Karpas-422 (cell line): ENCODE data around the gene OR14I1. TPM values are rescaled to one million over a fixed set of nuclear protein-coding genes. Genes with fewer than 3 reads are reported as not detected.

Source experiments
- DNase-seq: peaks from one replicate; pipeline ENCODE4 v3.0.0-alpha.2; 2015
- H2AFZ ChIP-seq: fragments of 200-600 bp; sonication (generic); 2 replicates; pipeline ENCODE4 v1.6.1; 2014; ENCODE audit warnings: antibody characterized with exemption, low read length, mixed read lengths
- H3K27ac ChIP-seq: fragments of 200-600 bp; sonication (generic); 2 replicates; pipeline ENCODE4 v1.5.1; 2014; ENCODE audit warnings: mild to moderate bottlenecking, low read length, moderate library complexity
- H3K27me3 ChIP-seq: fragments of 200-600 bp; sonication (generic); 2 replicates; pipeline ENCODE4 v1.6.1; 2014; ENCODE audit warnings: low read length, mixed read lengths
- H3K36me3 ChIP-seq: fragments of 200-600 bp; sonication (generic); 2 replicates; pipeline ENCODE4 v1.6.1; 2014; ENCODE audit warnings: low read length, mixed read lengths; ENCODE audit not compliant: insufficient read depth
- H3K4me1 ChIP-seq: fragments of 200-600 bp; sonication (generic); 2 replicates; pipeline ENCODE4 v1.6.1; 2014; ENCODE audit warnings: mild to moderate bottlenecking, low read length, mixed read lengths
- H3K4me2 ChIP-seq: fragments of 200-600 bp; sonication (generic); 2 replicates; pipeline ENCODE4 v1.6.1; 2014; ENCODE audit warnings: low read length, low read depth, mild to moderate bottlenecking; ENCODE audit not compliant: poor library complexity, severe bottlenecking
- H3K4me3 ChIP-seq: fragments of 200-600 bp; sonication (generic); 2 replicates; pipeline ENCODE4 v1.5.1; 2014; ENCODE audit warnings: mild to moderate bottlenecking, antibody characterized with exemption, low read length, mixed read lengths
- H3K79me2 ChIP-seq: fragments of 200-600 bp; sonication (generic); 2 replicates; pipeline ENCODE4 v1.6.1; 2014; ENCODE audit warnings: mild to moderate bottlenecking, low read length, mixed read lengths
- H3K9ac ChIP-seq: fragments of 200-600 bp; sonication (generic); 2 replicates; pipeline ENCODE4 v1.6.0; 2014; ENCODE audit warnings: low read length
- H3K9me2 ChIP-seq: fragments of 200-600 bp; sonication (generic), shearing (Covaris generic); replicated peaks from 2 replicates; pipeline ENCODE4 v1.6.0; 2014; ENCODE audit warnings: mild to moderate bottlenecking, low read length, moderate library complexity; ENCODE audit not compliant: insufficient read depth
- H3K9me3 ChIP-seq: fragments of 300-700, 200-600 bp; sonication (generic); 2 replicates; pipeline ENCODE4 v1.6.1; 2014; ENCODE audit warnings: low read length, mixed read lengths
- H4K20me1 ChIP-seq: fragments of 200-600 bp; sonication (generic); 2 replicates; pipeline ENCODE4 v1.6.1; 2014; ENCODE audit warnings: mild to moderate bottlenecking, antibody characterized with exemption, low read length, low read depth; ENCODE audit not compliant: insufficient read depth
- total RNA-seq: library from RNA; depleted of rRNA; stranded (reverse); fragments of >200 nt; shearing (Covaris generic); gene quantifications from 2 replicates; pipeline ENCODE4 v1.2.3, GENCODE V29; 2014; ENCODE audit warnings: low replicate concordance; rRNA removed

Gene OR14I1
- total RNA-seq, result not detected in 2 replicates

GRCh38 chr1:248702714-248703113 is at the start of gene OR14I1:
OR14I1 (minus strand) TSS chr1:248702766.
- H4K20me1 ChIP-seq, result no peaks in the 10 kb centered on the region
- no peaks in the 10 kb centered on the region for H3K79me2 ChIP-seq
- H3K9me2 ChIP-seq, result no peaks in the 10 kb centered on the region
- no peaks in the 10 kb centered on the region for H3K27me3 ChIP-seq
- no peak within 1 kb of the TSS for H3K9ac ChIP-seq
- H2AFZ ChIP-seq, result no peak within 1 kb of the TSS
- H3K4me1 ChIP-seq, result 0 out of 2 replicates have a peak, but pooled peaks cover 2% of the 10 kb centered on the region
- no peak within 1 kb of the TSS for H3K27ac ChIP-seq
- no peaks in the 10 kb centered on the region for H3K36me3 ChIP-seq
- DNase-seq, result no peak
- no peak within 1 kb of the TSS for H3K4me3 ChIP-seq
- H3K9me3 ChIP-seq, result no peaks in the 10 kb centered on the region
- H3K4me2 ChIP-seq, result no peak within 1 kb of the TSS

DNA sequence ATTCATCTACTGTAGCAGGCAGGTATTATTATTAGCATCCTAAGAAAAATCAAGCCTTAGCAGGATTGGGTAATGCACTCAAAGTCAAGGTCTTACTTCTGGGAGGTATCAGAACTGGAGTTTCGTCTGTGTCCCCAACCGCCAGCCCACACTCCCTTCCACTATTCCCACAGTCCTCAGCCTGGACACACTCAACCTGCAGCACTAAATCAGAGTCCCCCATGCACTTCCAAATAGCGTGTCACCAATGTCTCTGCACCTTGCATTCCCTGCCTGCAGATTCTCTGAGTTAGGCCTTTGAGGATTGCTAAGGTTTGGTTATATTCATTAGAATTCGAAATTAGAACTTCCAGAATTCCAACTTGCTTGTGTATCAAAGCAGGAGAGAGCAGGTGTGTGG is 49.1 kb upstream of the OR14I1 start:
- Histone ChIP-seq H3K9ac (no peak overlapping the region), H3K79me2 (no peaks in the 10 kb centered on the region), H3K4me1 (no peaks in the 10 kb centered on the region), H3K36me3 (no peaks in the 10 kb centered on the region), H3K9me3 (no peaks in the 10 kb centered on the region; the same call in 1 of the 2 replicates), H3K4me2 (no peak overlapping the region), H4K20me1 (no peaks in the 10 kb centered on the region), H3K9me2 (0 out of 2 replicates have a peak, but pooled peaks cover 2% of the 10 kb centered on the region), H3K4me3 (no peak overlapping the region), H3K27me3 (no peaks in the 10 kb centered on the region), H2AFZ (no peak overlapping the region), H3K27ac (no peak overlapping the region)
- no peak for DNase-seq

DNA sequence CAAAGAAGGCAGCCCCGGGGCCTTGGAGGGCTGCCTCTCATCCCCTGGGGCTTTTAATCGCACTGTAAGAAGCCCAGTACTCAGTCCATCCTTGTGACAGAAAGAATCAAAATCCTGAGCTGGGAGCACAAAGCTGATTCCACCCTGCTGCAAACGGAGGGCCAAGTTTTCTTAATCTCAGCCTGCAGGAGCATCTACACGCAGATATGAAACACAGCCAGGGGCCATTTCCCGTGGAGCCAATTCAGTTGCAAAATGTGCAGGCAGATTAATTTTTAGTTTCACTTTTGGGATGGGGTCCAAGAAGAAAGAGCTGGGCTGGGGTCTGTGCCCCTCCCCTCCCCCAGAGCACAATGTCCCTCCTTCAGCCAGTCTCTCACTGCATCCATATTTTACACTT is 48.6 kb upstream of the OR14I1 start:
- Histone ChIP-seq H3K4me2 (no peak overlapping the region), H3K9me2 (0 out of 2 replicates have a peak, but pooled peaks cover 2% of the 10 kb centered on the region), H3K27me3 (no peaks in the 10 kb centered on the region), H2AFZ (no peak overlapping the region), H3K4me3 (no peak overlapping the region), H3K36me3 (no peaks in the 10 kb centered on the region), H3K4me1 (no peaks in the 10 kb centered on the region), H3K27ac (no peak overlapping the region), H3K9ac (no peak overlapping the region), H4K20me1 (no peaks in the 10 kb centered on the region), H3K79me2 (no peaks in the 10 kb centered on the region), H3K9me3 (no peaks in the 10 kb centered on the region; the same call in 1 of the 2 replicates)
- no peak for DNase-seq

DNA sequence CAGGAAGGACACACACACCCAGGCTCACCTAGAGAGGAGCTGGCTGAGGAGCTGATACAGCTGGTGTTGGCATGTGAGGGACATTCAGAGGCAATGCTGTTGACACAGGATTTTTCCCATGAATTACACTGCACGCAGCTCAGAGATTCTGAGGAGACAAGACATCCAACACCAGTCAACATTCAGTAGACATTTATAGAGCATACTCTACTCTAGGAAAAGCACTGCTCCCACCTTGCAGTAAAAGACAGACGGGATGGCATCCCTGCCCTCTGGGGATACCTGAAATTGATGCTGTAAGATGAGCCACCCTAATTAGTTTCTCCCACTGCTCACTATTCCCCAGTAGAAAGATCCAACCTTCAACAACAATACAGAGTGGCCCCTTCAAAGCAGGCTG is 47.9 kb upstream of the OR14I1 start:
- no peak overlapping the region for H2AFZ ChIP-seq
- H3K9me3 ChIP-seq, result no peaks in the 10 kb centered on the region; the same call in 1 of the 2 replicates
- DNase-seq, result no peak
- 0 out of 2 replicates have a peak, but pooled peaks cover 2% of the 10 kb centered on the region for H3K9me2 ChIP-seq
- no peak overlapping the region for H3K4me3 ChIP-seq
- H3K79me2 ChIP-seq, result no peaks in the 10 kb centered on the region
- no peaks in the 10 kb centered on the region for H4K20me1 ChIP-seq
- H3K9ac ChIP-seq, result no peak overlapping the region
- no peaks in the 10 kb centered on the region for H3K36me3 ChIP-seq
- no peaks in the 10 kb centered on the region for H3K4me1 ChIP-seq
- no peak overlapping the region for H3K4me2 ChIP-seq
- no peaks in the 10 kb centered on the region for H3K27me3 ChIP-seq
- H3K27ac ChIP-seq, result no peak overlapping the region

DNA sequence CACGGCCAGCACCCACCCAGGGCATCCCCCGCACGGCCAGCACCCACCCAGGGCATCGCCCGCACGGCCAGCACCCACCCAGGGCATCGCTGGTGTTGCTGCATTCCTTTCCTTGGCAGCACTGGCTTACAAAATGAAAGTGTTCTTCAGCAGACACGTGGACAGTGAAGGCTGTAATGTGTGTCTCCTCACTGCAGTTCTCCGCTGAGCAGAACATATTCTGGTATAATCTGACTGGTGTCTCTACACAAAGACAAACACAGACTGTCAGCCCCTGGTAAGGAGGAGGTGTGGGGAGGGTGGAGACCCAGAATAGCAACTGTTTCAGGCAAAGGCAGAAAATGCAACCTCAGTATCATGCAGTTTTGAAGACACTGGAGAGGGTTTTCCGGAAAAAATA is 45.6 kb upstream of the OR14I1 start:
- Histone ChIP-seq H3K27ac (no peak overlapping the region), H3K9ac (no peak overlapping the region), H3K4me2 (no peak overlapping the region), H3K36me3 (no peaks in the 10 kb centered on the region), H3K27me3 (no peaks in the 10 kb centered on the region), H3K4me1 (no peaks in the 10 kb centered on the region), H3K4me3 (no peak overlapping the region), H3K9me2 (0 out of 2 replicates have a peak, but pooled peaks cover 2% of the 10 kb centered on the region), H3K9me3 (no peaks in the 10 kb centered on the region; the same call in 1 of the 2 replicates), H4K20me1 (no peaks in the 10 kb centered on the region), H3K79me2 (no peaks in the 10 kb centered on the region), H2AFZ (no peak overlapping the region)
- DNase-seq, result no peak

DNA sequence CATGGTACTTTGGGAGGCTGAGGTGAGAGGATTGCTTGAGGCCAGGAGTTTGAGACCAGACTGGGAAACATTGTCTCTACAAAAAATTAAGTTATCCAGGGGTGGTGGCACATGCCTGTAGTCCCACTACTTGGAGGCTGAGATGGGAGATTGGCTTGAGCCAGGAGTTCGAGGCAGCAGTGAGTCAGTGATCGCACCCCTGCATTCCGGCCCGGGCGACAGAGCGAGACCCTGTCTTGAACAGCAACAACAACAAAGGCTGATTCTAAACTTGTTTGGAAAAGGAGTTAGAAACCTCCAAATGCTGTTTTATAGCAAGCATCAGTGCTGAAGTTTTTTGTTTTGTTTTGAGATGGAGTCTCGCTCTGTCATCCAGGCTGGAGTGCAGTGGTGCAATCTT is 38.3 kb upstream of the OR14I1 start:
- H3K4me2 ChIP-seq, result no peak overlapping the region
- DNase-seq, result no peak
- no peak overlapping the region for H3K4me3 ChIP-seq
- no peaks in the 10 kb centered on the region for H3K79me2 ChIP-seq
- H2AFZ ChIP-seq, result no peak overlapping the region
- H4K20me1 ChIP-seq, result no peaks in the 10 kb centered on the region
- no peaks in the 10 kb centered on the region for H3K27me3 ChIP-seq
- no peaks in the 10 kb centered on the region for H3K4me1 ChIP-seq
- no peak overlapping the region for H3K27ac ChIP-seq
- no peaks in the 10 kb centered on the region for H3K9me2 ChIP-seq
- no peak overlapping the region for H3K9ac ChIP-seq
- no peaks in the 10 kb centered on the region for H3K9me3 ChIP-seq
- no peaks in the 10 kb centered on the region for H3K36me3 ChIP-seq

- Histone ChIP-seq H2AFZ (no peak overlapping the region), H3K27me3 (no peaks in the 10 kb centered on the region), H3K9me2 (no peaks in the 10 kb centered on the region), H3K9ac (no peak overlapping the region), H3K9me3 (no peaks in the 10 kb centered on the region), H3K36me3 (no peaks in the 10 kb centered on the region), H3K4me1 (no peaks in the 10 kb centered on the region), H3K27ac (no peak overlapping the region), H4K20me1 (no peaks in the 10 kb centered on the region), H3K79me2 (no peaks in the 10 kb centered on the region), H3K4me2 (no peak overlapping the region), H3K4me3 (no peak overlapping the region)
- no peak for DNase-seq
These were observed 37.1 kb upstream of the OR14I1 start for GRCh38 chr1:248739572-248740205.

DNA sequence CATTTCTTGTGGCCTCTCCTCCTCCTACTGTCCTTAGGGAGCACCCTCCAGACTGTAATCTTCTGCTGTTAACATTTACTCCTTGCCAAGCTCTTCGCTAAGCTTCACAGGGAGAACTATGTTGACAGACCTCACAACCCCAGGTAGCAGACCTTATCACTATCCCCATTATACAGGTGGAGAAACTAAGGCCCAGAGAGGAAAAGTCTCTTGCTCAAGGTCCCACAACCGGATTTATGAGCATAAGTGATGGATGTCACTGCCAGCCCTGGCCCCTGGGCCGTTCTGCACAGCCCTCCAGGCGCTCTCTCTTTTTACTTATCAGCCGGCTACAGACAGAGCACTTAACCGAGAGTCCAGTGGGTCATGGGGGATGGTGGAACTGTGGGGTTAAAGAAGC is 34.9 kb upstream of the OR14I1 start:
- no peak for DNase-seq
- Histone ChIP-seq H3K27me3 (no peaks in the 10 kb centered on the region), H3K9ac (no peak overlapping the region), H3K4me2 (no peak overlapping the region), H2AFZ (no peak overlapping the region), H3K36me3 (no peaks in the 10 kb centered on the region), H3K27ac (no peak overlapping the region), H4K20me1 (no peaks in the 10 kb centered on the region), H3K9me2 (no peaks in the 10 kb centered on the region), H3K4me3 (no peak overlapping the region), H3K9me3 (no peaks in the 10 kb centered on the region), H3K4me1 (no peaks in the 10 kb centered on the region), H3K79me2 (no peaks in the 10 kb centered on the region)
